SU-DHL-6 (cell line): ENCODE results near the gene MLEC.

Experiments used
- CTCF ChIP-seq: fragments of 200-600 bp; sonication (generic); IDR thresholded peaks from one replicate; pipeline ENCODE4 v1.5.1; 2017; ENCODE audit warnings: antibody characterized with exemption, mild to moderate bottlenecking, low read length, moderate library complexity; ENCODE audit not compliant: insufficient read depth, poor library complexity, severe bottlenecking
- EZH2phosphoT487 ChIP-seq: fragments of 200-600 bp; sonication (generic), shearing (Covaris generic); conservative IDR thresholded peaks from 2 replicates; pipeline ENCODE4 v1.6.1; 2018; ENCODE audit warnings: mild to moderate bottlenecking, antibody characterized with exemption, low read length, moderate library complexity, mixed read lengths

GRCh38 chr12:120712610-120713009, 25.7 kb downstream of the MLEC start:
- no peak for TF ChIP-seq CTCF
- TF ChIP-seq EZH2phosphoT487, result no peak
